Measurements from ENCODE around the gene MMP7.

MMP7 gene

DNA sequence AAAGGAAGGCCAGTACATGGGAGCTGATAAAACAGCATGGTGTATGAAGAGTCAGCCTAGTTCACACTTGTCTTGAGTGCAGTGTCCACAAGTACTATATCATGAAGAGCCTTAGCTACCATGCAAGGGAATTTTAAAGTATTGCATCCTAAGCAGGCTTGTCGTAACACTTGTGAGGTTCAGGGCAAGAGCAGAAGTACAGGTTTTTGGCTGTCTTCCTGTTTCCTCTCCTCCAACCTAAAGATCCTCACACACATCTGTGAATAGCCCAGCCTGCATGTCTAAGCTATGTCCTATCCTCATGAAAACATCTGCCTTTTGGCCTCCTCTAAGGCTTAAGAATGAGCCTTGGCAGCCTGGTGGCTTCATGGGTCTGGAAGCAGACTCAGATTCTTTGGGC lies 43.3 kb downstream of the MMP7 start:
- TF ChIP-seq, protein P1, sequence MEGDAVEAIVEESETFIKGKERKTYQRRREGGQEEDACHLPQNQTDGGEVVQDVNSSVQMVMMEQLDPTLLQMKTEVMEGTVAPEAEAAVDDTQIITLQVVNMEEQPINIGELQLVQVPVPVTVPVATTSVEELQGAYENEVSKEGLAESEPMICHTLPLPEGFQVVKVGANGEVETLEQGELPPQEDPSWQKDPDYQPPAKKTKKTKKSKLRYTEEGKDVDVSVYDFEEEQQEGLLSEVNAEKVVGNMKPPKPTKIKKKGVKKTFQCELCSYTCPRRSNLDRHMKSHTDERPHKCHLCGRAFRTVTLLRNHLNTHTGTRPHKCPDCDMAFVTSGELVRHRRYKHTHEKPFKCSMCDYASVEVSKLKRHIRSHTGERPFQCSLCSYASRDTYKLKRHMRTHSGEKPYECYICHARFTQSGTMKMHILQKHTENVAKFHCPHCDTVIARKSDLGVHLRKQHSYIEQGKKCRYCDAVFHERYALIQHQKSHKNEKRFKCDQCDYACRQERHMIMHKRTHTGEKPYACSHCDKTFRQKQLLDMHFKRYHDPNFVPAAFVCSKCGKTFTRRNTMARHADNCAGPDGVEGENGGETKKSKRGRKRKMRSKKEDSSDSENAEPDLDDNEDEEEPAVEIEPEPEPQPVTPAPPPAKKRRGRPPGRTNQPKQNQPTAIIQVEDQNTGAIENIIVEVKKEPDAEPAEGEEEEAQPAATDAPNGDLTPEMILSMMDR (IDR thresholded peaks at IDR 0.05; ENCODE audit: low read depth, low read length): no peak
- no peak overlapping the region for H3K4me3 ChIP-seq (ENCODE audit: low read depth, low read length)

DNA sequence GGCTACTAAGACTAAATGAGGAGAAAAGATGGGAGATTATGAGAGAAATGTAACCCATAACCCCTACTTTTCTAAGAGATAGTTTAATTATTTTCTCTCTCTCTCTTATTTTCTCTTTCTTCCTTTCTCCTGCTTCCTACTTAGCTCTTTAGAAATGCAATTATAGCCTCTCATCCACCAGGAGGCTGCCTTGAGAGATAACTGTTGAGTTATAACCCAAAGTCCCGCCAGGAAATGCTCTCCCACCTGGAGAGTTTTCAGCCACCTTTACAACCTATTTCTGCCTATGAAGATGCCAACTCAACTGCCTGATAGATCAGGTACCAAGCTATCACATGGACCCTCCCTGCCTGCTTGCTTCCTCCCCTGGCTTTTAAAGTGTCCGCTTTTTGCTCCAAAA lies 44.0 kb downstream of the MMP7 start:
- H3K4me3 ChIP-seq (ENCODE audit: low read depth, low read length): no peak overlapping the region
- TF ChIP-seq, protein P1 (IDR thresholded peaks at IDR 0.05; ENCODE audit: low read depth, low read length): no peak

DNA sequence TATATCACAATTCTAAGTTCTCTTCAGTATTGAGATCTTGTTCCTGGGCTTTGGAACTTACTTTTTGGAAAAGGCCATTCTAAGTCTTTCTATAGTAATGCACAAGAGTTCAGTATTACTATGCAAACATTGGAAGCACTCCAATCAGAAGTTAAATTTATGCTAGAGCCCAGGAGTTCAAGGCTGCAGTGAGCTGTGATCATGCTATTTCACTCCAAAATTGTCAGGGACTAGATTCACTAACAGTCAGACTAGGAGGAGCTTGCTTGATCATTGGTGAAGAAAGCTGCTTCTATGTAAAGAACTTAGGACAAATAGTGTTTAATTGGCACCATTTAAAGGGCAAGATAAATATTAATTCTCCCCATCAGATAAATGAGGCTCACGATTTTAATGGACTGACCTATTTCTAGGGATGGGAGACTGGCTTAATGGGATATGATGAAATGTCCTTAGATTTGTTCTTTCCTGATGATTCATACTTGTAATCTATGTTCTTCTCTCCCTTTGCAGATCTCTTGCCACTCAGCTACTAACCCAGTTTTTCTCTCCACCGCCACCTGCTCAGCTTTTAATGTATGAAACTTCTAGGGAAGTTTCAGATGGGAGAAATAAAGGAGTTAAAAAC lies 45.3 kb downstream of the MMP7 start:
- TF ChIP-seq, protein P1 (IDR thresholded peaks at IDR 0.05; ENCODE audit: low read depth, low read length): no peak
- H3K4me3 ChIP-seq (ENCODE audit: low read depth, low read length): no peak overlapping the region

DNA sequence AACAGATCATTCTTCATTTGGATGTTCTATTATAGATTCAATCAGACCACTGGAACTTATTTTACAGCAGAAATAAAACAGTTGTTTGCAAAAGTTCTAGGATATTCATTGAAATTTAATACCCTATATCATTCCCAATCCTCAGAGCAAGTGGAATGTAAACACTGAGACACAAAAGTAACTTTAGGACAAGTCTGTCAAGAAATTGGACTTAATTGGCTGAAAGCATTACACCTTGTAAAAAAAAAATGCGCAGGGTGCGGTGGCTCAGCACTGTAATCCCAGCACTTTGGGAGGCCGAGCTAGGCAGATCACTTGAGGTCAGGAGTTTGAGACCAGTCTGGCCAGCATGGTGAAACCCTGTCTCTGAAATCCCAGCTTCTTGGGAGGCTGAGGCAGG lies 48.1 kb downstream of the MMP7 start:
- no peak overlapping the region for H3K4me3 ChIP-seq (ENCODE audit: low read depth, low read length)
- TF ChIP-seq, protein P1 (IDR thresholded peaks at IDR 0.05; ENCODE audit: low read depth, low read length): no peak

DNA sequence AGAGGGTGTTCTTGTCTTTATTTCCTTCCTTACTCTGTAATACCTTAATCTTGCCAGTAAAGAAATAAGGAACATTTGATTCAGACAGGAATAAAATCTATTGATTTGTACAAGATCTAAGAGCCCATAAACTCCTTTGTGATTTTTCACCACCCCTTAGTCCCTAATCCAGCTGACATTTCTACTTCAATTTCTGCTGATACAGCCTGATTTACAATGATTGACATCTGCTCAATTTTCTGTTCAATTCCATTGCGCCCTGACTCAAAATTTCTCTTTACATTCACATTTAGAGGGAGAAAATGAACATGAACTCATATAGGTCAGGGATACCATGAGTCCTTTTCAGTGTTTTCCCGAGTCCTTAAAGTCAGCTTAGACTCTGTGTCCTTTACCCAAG lies 50.8 kb downstream of the MMP7 start:
- TF ChIP-seq, protein P1 (IDR thresholded peaks at IDR 0.05; ENCODE audit: low read depth, low read length): no peak
- no peak overlapping the region for H3K4me3 ChIP-seq (ENCODE audit: low read depth, low read length)

DNA sequence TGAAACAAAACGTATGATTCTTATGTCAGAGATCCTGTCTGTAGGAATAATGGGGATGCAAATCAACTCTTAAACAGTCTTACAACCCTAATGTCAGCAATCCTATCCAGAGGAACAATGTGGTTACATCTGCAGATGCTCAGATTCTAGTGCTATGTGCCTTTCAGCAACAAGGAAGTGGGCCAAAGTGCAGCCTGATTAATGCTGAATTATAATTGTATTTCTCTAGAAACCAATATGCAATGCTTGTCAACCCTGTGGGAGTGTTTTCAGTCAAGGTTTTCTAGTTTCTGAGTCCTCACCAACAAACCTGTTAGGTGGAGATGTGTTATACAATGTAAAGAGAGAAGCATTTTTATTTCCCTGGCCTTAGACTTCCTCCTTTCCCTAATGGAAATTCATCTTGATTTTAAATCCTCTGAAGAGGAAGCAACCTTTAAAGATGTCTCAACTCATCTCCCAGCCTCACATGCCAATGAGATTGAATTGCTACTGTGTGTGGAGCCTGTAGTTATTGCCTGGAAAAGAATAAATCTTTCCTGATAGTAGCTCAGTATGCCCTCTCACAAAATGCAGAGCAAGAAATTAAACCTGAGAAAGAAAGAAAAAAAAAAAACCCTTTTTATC lies 51.8 kb downstream of the MMP7 start:
- TF ChIP-seq, protein P1 (IDR thresholded peaks at IDR 0.05; ENCODE audit: low read depth, low read length): no peak
- H3K4me3 ChIP-seq (ENCODE audit: low read depth, low read length): no peak overlapping the region

DNA sequence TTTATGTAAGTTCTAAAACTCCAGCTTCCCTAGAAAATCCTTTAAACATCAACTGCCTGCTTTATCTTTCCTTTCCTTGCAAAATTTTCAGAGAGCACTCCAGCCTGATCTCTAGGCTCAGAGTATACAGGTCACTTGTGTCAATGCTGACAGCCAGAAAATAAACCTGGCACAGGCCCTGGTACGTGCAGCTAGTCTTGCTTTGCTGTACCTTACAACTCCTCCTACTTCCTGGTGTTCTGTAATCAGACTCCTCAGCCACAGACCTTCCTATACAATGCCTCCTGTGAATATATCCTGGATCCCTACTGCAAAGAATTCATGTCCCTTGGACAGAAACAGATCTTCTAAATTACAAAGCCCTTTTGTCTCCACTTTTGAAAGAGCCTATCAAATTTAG lies 53.7 kb downstream of the MMP7 start:
- TF ChIP-seq, protein P1 (IDR thresholded peaks at IDR 0.05; ENCODE audit: low read depth, low read length): no peak

More for the DNA sequence above, 53.7 kb downstream of the MMP7 start:
- H3K4me3 ChIP-seq (ENCODE audit: low read depth, low read length): no peak overlapping the region

Data from WI38 (cell line).